Adrenal gland (tissue), 12 donors: ENCODE measurements around the gene RNF8. TPM values are rescaled to one million over a fixed set of nuclear protein-coding genes. Genes with fewer than 3 reads are reported as not detected.

Experiments
- DNase-seq, 7 donors: peaks; one replicate each; pipeline ENCODE4 v3.0.0-alpha.2; 2019 to 2020
- H3K27ac ChIP-seq, 5 donors: fragments of 200-600 bp; sonication (generic) in 4 of 5; 1 replicate in 3 of 5; 2 replicates in 2 of 5; pipeline versions ENCODE4 v1.5.1 to v1.8.0; 2016 to 2020; ENCODE audit warnings: mild to moderate bottlenecking in 1 of 5
- H3K27me3 ChIP-seq: fragments of 200-600 bp; 2 replicates; pipeline ENCODE4 v1.8.0; 2021
- H3K36me3 ChIP-seq, 2 donors: fragments of 200-600 bp; replicated peaks in 1 of 2; 1 replicate in 1 of 2; 2 replicates in 1 of 2; pipeline versions ENCODE4 v1.5.1 to v1.8.0; 2018 to 2022
- H3K4me1 ChIP-seq, 2 donors: fragments of 200-600 bp; replicated peaks in 1 of 2; 1 replicate in 1 of 2; 2 replicates in 1 of 2; pipeline versions ENCODE4 v1.5.1 to v1.8.0; 2018 to 2021
- H3K4me3 ChIP-seq, 4 donors: fragments of 200-600 bp; sonication (generic) in 3 of 4; one replicate each; pipeline ENCODE4 v1.5.1; 2016 to 2018
- H3K9me3 ChIP-seq, 3 donors: fragments of 200-600 bp; sonication (generic) in 1 of 3; replicated peaks in 1 of 3; 1 replicate in 2 of 3; 2 replicates in 1 of 3; pipeline versions ENCODE4 v1.5.1 to v1.8.0; 2016 to 2021
- CTCF ChIP-seq, 6 experiments: fragments of 450-650 bp in 4 of 6; fragments of 200-600 bp in 2 of 6; sonication (generic) in 1 of 6; IDR thresholded peaks; 1 replicate in 5 of 6; 2 replicates in 1 of 6; pipeline versions ENCODE4 v1.5.1 to v1.8.0; 2016 to 2021; ENCODE audit warnings: antibody characterized with exemption in 6 of 6, mild to moderate bottlenecking in 2 of 6, moderate library complexity in 1 of 6
- POLR2A ChIP-seq, 2 donors: fragments of 450-650 bp; IDR thresholded peaks; one replicate each; pipeline ENCODE4 v1.6.1; 2017; ENCODE audit warnings: antibody characterized with exemption in 2 of 2, mild to moderate bottlenecking in 2 of 2, moderate library complexity in 1 of 2
- WGBS, 4 donors: extraction: QIAGEN DNeasy Blood & Tissue Kit in 2 of 4; methylation state at CpG; one replicate each; pipeline versions ENCODE4 v1.1.5 to v1.1.7; 2013 to 2017; 5-methylcytosine and 5-hydroxymethylcytosine counted together
- intact Hi-C, 2 donors: fragments of 100-400 bp; cut with DNase I; formaldehyde crosslinking; loops; one replicate each; pipeline versions ENCODE4 v1.14.1 to v1.15.0; 2022 to 2023
- polyA plus RNA-seq, 3 donors: library from polyadenylated mRNA; stranded (reverse); fragments of 200-250 nt in 2 of 3; fragments of 350-450 nt in 1 of 3; fragmentation: Illumina TruSeq in 1 of 3; extraction: RNeasy Lipid Tissue Mini Kit (QIAGEN cat#74804) in 1 of 3; gene quantifications; one replicate each; pipeline ENCODE4 v1.2.3, GENCODE V29; 2013 to 2014
- total RNA-seq, 9 donors: library from RNA; depleted of rRNA in 4 of 9; stranded (reverse); fragments of >200 nt in 4 of 9; fragments of 120-200 nt in 1 of 9; fragmentation: NEBNext Ultra II Directional in 1 of 9; extraction: Animal tissue kit (Norgen Biotek cat#: 25700) in 1 of 9; gene quantifications; one replicate each; pipeline versions ENCODE4 v1.1.0 to v1.2.4, GENCODE V29; 2013 to 2023
- donor health status: healthy with polysubstance abuse.
- donor health status: Bipolar disorder and iron deficiency.
- donor health status: DM: yes; HTN: yes; CAD: no.
- donor health status: DM: no; HTN: no; CAD: no.
- donor health status: DM: no; HTN: no; CAD: no.
- donor health status: DM: yes; HTN: yes; CAD: no.

The RNF8 gene
- total and polyA plus RNA-seq, 12 donors: 13.1 to 54.6 (median 20.6) TPM

- no peak overlapping the region for H3K27ac ChIP-seq
- WGBS, 4 donors: 67 to 76% (median 72%) methylated on average over 2 of the region's 2 CpGs
- no peak overlapping the region for H3K4me3 ChIP-seq
- no peak for DNase-seq
- H3K36me3 ChIP-seq: peaks cover 0 to 17% of the 10 kb centered on the region in 2 donors
- H3K9me3 ChIP-seq: no peaks in the 10 kb centered on the region
- TF ChIP-seq POLR2A (IDR thresholded peaks at IDR 0.05): no peak
- TF ChIP-seq CTCF (IDR thresholded peaks at IDR 0.05): no peak
- peaks cover 4 to 28% of the 10 kb centered on the region in 2 donors for H3K4me1 ChIP-seq
- intact Hi-C loops: no loop called here
- H3K27me3 ChIP-seq: no peaks in the 10 kb centered on the region
Measured at GRCh38 chr6:37357860-37358259, 4.1 kb downstream of the RNF8 start.

- Histone ChIP-seq H3K4me3 (no peak overlapping the region), H3K36me3 (peaks cover 0 to 17% of the 10 kb centered on the region in 2 donors), H3K27me3 (no peaks in the 10 kb centered on the region), H3K9me3 (no peaks in the 10 kb centered on the region), H3K4me1 (peaks cover 0 to 28% of the 10 kb centered on the region in 2 donors), H3K27ac (no peak overlapping the region)
- TF ChIP-seq CTCF (IDR thresholded peaks at IDR 0.05): no peak
- TF ChIP-seq POLR2A (IDR thresholded peaks at IDR 0.05): no peak
- 74 to 83% (median 80%) methylated on average over 3 of the region's 3 CpGs for WGBS, 4 donors
- DNase-seq: no peak
- intact Hi-C loops: no loop called here
Measured at GRCh38 chr6:37359039-37359438, 5.3 kb downstream of the RNF8 start.

- no peak overlapping the region for H3K4me3 ChIP-seq
- intact Hi-C loops: no loop called here
- TF ChIP-seq CTCF (IDR thresholded peaks at IDR 0.05): no peak
- TF ChIP-seq POLR2A (IDR thresholded peaks at IDR 0.05): no peak
- no peaks in the 10 kb centered on the region for H3K9me3 ChIP-seq
- H3K36me3 ChIP-seq: peaks cover 0 to 17% of the 10 kb centered on the region in 2 donors
- no peaks in the 10 kb centered on the region for H3K27me3 ChIP-seq
- WGBS, 4 donors: 74 to 92% (median 83%) methylated on average over 2 of the region's 2 CpGs
- no peak overlapping the region for H3K27ac ChIP-seq
- H3K4me1 ChIP-seq: peaks cover 3 to 6% of the 10 kb centered on the region in 2 donors
- no peak for DNase-seq
Measured at GRCh38 chr6:37362101-37362828, 8.5 kb downstream of the RNF8 start.

GRCh38 chr6:37365791-37366190 lies 12.0 kb downstream of the RNF8 start:
- H3K4me3 ChIP-seq: no peak overlapping the region
- H3K9me3 ChIP-seq: no peaks in the 10 kb centered on the region
- no peak for DNase-seq
- H3K27me3 ChIP-seq: no peaks in the 10 kb centered on the region
- H3K27ac ChIP-seq: no peak overlapping the region
- intact Hi-C loops: no loop called here
- 39 to 50% (median 42%) methylated on average over 2 of the region's 2 CpGs for WGBS, 4 donors
- H3K4me1 ChIP-seq: peaks cover 3% of the 10 kb centered on the region in 2 donors
- TF ChIP-seq POLR2A (IDR thresholded peaks at IDR 0.05) (no peak), CTCF (IDR thresholded peaks at IDR 0.05) (peak in 1 of 6 experiments; percentile 12)
- peaks cover 0 to 18% of the 10 kb centered on the region in 2 donors for H3K36me3 ChIP-seq
